Pancreas (tissue), 10 donors: Measurements from ENCODE around the gene PRKAG3. TPM values are rescaled to one million over a fixed set of nuclear protein-coding genes. Genes with fewer than 3 reads are reported as not detected.

Experiments
- ATAC-seq, 4 donors: fragments of 200-7000 bp; cut with Tn5 transposase; one replicate each; pipeline versions ENCODE4 v1.8.0 to v1.9.1; 2020; ENCODE audit warnings: mild to moderate bottlenecking in 4 of 4, moderate library complexity in 4 of 4
- DNase-seq, 6 donors: peaks; one replicate each; pipeline ENCODE4 v3.0.0-alpha.2; 2020
- FAIRE-seq: peaks from 2 replicates; lab custom pipeline; 2012; peaks lifted over from hg19 to GRCh38; lab: Jason Lieb, UNC
- H3K27ac ChIP-seq, 4 donors: fragments of 200-600 bp; sonication (generic); 1 replicate in 3 of 4; 2 replicates in 1 of 4; pipeline versions ENCODE4 v1.5.0 to v1.8.0; 2020
- H3K27me3 ChIP-seq, 4 donors: fragments of 200-600 bp; one replicate each; pipeline ENCODE4 v1.8.0; 2021
- H3K36me3 ChIP-seq, 3 donors: fragments of 200-600 bp; sonication (generic) in 1 of 3; one replicate each; pipeline versions ENCODE4 v1.5.0 to v1.8.0; 2020 to 2021
- H3K4me1 ChIP-seq, 3 donors: fragments of 200-600 bp; one replicate each; pipeline ENCODE4 v1.8.0; 2021
- H3K4me3 ChIP-seq, 4 donors: fragments of 200-600 bp; sonication (generic) in 2 of 4; one replicate each; pipeline versions ENCODE4 v1.5.0 to v1.8.0; 2020 to 2021
- H3K9me3 ChIP-seq, 4 donors: fragments of 200-600 bp; one replicate each; pipeline ENCODE4 v1.8.0; 2021
- WGBS, 2 donors: extraction: QIAGEN DNeasy Blood & Tissue Kit; methylation state at CpG; one replicate each; pipeline ENCODE4 v1.1.7; 2013; 5-methylcytosine and 5-hydroxymethylcytosine counted together
- intact Hi-C, 3 donors: fragments of 100-400 bp; cut with DNase I; formaldehyde crosslinking; loops; one replicate each; pipeline versions ENCODE4 v1.11.1 to v1.14.2; 2022
- polyA plus RNA-seq, 2 donors: library from polyadenylated mRNA; stranded (reverse); fragments of 200-250 nt; gene quantifications; one replicate each; pipeline ENCODE4 v1.2.3, GENCODE V29; 2013
- total RNA-seq, 6 donors: library from RNA; stranded (reverse); fragmentation: NEBNext Ultra II Directional in 4 of 6; extraction: Animal tissue kit (Norgen Biotek cat#: 25700) in 4 of 6; gene quantifications; one replicate each; pipeline versions ENCODE4 v1.2.1 to v1.2.4, GENCODE V29; 2021 to 2023
- TF ChIP-seq, protein P1 (sequence below), 4 donors: fragments of 200-600 bp; sonication (generic) in 3 of 4; IDR thresholded peaks; one replicate each; pipeline versions ENCODE4 v1.5.0 to v1.8.0; 2021; ENCODE audit warnings: antibody characterized with exemption in 4 of 4
- donor health status: healthy with polysubstance abuse.
- donor health status: DM: no; HTN: no; CAD: no; lungs with moderate emphysema.
- donor health status: DM: no; HTN: no; CAD: no.
- donor health status: control.
- donor health status: control.
- donor health status: Bipolar disorder and iron deficiency.
- donor health status: DM: yes; HTN: yes; CAD: no.
- donor health status: DM: no; HTN: no; CAD: no.
- donor health status: DM: no; HTN: no; CAD: no.
- donor health status: DM: yes; HTN: yes; CAD: no.

Gene PRKAG3
- total and polyA plus RNA-seq, 8 donors = not detected

DNA sequence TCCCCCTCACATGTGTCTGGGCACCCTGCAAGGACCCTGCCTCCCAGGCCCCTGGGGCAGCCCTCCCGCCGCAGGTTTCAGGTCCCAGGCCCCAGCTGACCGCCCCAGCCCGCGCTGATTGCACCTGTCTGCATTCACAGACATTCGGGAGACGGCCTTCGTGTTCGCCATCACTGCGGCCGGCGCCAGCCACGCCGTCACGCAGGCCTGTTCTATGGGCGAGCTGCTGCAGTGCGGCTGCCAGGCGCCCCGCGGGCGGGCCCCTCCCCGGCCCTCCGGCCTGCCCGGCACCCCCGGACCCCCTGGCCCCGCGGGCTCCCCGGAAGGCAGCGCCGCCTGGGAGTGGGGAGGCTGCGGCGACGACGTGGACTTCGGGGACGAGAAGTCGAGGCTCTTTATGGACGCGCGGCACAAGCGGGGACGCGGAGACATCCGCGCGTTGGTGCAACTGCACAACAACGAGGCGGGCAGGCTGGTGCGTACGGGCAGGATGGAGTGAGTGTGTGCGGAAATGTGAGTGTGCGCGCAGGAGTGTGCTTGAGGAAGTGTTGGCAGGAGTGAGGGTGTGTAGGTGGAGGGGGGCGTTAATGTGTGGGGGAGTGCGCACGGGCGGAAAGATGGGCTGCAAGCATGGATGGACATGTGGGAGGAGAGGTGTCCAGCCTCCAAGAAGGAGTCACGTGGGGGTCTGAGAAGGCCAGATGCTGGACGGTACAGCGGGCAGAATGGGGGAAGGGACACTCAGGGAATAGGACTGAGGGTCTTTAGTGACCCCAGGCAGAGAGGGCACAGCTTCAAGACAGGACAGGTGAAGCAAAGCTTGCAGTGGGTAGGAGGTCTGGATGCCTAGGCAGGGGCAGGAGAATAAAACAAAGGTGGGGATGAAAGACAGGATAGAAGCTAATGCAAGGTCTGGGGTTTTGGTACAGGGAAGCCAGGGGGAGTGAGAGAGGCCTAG, 40.0 kb upstream of the PRKAG3 start:
- peak in 1 of 6 donors; percentile 70 for DNase-seq
- H3K36me3 ChIP-seq = no peaks in the 10 kb centered on the region
- no peaks in the 10 kb centered on the region for H3K9me3 ChIP-seq
- H3K4me3 ChIP-seq = peak overlapping the region in 1 of 4 donors; percentile 33
- H3K27me3 ChIP-seq = peaks cover 0 to 28% (median 4%) of the 10 kb centered on the region in 4 donors
- ATAC-seq = no peak
- intact Hi-C loops = no loop called here
- WGBS, 2 donors = 3 to 7% methylated on average over 60 of the region's 60 CpGs
- H3K27ac ChIP-seq = no peak overlapping the region
- TF ChIP-seq, protein P1, sequence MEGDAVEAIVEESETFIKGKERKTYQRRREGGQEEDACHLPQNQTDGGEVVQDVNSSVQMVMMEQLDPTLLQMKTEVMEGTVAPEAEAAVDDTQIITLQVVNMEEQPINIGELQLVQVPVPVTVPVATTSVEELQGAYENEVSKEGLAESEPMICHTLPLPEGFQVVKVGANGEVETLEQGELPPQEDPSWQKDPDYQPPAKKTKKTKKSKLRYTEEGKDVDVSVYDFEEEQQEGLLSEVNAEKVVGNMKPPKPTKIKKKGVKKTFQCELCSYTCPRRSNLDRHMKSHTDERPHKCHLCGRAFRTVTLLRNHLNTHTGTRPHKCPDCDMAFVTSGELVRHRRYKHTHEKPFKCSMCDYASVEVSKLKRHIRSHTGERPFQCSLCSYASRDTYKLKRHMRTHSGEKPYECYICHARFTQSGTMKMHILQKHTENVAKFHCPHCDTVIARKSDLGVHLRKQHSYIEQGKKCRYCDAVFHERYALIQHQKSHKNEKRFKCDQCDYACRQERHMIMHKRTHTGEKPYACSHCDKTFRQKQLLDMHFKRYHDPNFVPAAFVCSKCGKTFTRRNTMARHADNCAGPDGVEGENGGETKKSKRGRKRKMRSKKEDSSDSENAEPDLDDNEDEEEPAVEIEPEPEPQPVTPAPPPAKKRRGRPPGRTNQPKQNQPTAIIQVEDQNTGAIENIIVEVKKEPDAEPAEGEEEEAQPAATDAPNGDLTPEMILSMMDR (IDR thresholded peaks at IDR 0.05) = no peak
- no peak for FAIRE-seq
- H3K4me1 ChIP-seq = peaks cover 0 to 6% (median 0%) of the 10 kb centered on the region in 3 donors

DNA sequence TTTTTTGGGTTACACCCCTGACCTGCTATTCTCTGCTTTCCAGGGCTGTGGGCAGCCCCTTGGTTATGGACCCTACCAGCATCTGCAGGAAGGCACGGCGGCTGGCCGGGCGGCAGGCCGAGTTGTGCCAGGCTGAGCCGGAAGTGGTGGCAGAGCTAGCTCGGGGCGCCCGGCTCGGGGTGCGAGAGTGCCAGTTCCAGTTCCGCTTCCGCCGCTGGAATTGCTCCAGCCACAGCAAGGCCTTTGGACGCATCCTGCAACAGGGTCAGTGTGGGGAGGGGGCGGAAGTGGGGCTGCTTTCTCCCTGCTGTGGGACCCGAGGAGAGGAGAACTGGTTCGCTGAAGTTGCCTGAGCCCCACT, 39.4 kb upstream of the PRKAG3 start:
- Histone ChIP-seq H3K36me3 (no peaks in the 10 kb centered on the region), H3K27me3 (peaks cover 0 to 28% (median 4%) of the 10 kb centered on the region in 4 donors), H3K27ac (no peak overlapping the region), H3K9me3 (no peaks in the 10 kb centered on the region), H3K4me3 (peak overlapping the region in 1 of 4 donors; percentile 33), H3K4me1 (peaks cover 0 to 6% (median 0%) of the 10 kb centered on the region in 3 donors)
- FAIRE-seq (no peak), DNase-seq (no peak), ATAC-seq (peak in 1 of 4 donors; percentile 14)
- intact Hi-C loops = no loop called here
- TF ChIP-seq, protein P1 (IDR thresholded peaks at IDR 0.05) = no peak
- 18 to 22% methylated on average over 17 to 18 of the region's 18 CpGs for WGBS, 2 donors

DNA sequence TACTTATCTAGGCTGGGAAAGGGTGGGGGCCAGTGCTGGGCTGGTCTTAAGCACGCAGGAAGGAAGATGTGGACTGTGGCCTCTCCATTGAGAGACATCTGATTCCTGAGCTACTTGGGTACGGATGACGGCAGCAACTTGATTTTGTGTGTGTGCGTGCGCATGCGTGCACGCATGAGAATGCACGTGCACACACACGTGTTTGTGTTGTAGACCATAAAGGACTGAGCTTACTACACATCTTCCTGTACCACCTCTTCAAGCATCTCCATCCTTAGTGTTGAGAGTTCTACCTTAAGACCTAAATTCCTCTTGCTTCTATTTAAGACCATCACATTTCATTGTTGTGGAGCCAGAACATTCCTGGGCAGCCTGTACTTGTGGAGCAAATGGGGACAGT, 37.5 kb upstream of the PRKAG3 start:
- TF ChIP-seq, protein P1 (IDR thresholded peaks at IDR 0.05) = no peak
- Histone ChIP-seq H3K27me3 (peaks cover 0 to 28% (median 4%) of the 10 kb centered on the region in 4 donors), H3K4me1 (peaks cover 0 to 6% (median 0%) of the 10 kb centered on the region in 3 donors), H3K27ac (no peak overlapping the region), H3K36me3 (no peaks in the 10 kb centered on the region), H3K9me3 (no peaks in the 10 kb centered on the region), H3K4me3 (no peak overlapping the region)
- 80 to 82% methylated on average over 9 of the region's 9 CpGs for WGBS, 2 donors
- FAIRE-seq = no peak
- peak in 1 of 6 donors; percentile 8 for DNase-seq
- intact Hi-C loops = no loop called here
- ATAC-seq = no peak

- TF ChIP-seq, protein P1 (IDR thresholded peaks at IDR 0.05) = no peak
- no peak for DNase-seq
- intact Hi-C loops = no loop called here
- FAIRE-seq = no peak
- no peak overlapping the region for H3K27ac ChIP-seq
- 38 to 57% methylated on average over 6 of the region's 6 CpGs for WGBS, 2 donors
- peaks cover 0 to 6% (median 0%) of the 10 kb centered on the region in 3 donors for H3K4me1 ChIP-seq
- ATAC-seq = peak in 1 of 4 donors; percentile 42
- H3K9me3 ChIP-seq = no peaks in the 10 kb centered on the region
- H3K4me3 ChIP-seq = no peak overlapping the region
- H3K36me3 ChIP-seq = no peaks in the 10 kb centered on the region
- H3K27me3 ChIP-seq = peaks cover 0 to 19% (median 4%) of the 10 kb centered on the region in 4 donors
These were observed 36.3 kb upstream of the PRKAG3 start for GRCh38 chr2:218867900-218868299.
